Measurements from ENCODE around the gene ENDOV.

Gene ENDOV

DNA sequence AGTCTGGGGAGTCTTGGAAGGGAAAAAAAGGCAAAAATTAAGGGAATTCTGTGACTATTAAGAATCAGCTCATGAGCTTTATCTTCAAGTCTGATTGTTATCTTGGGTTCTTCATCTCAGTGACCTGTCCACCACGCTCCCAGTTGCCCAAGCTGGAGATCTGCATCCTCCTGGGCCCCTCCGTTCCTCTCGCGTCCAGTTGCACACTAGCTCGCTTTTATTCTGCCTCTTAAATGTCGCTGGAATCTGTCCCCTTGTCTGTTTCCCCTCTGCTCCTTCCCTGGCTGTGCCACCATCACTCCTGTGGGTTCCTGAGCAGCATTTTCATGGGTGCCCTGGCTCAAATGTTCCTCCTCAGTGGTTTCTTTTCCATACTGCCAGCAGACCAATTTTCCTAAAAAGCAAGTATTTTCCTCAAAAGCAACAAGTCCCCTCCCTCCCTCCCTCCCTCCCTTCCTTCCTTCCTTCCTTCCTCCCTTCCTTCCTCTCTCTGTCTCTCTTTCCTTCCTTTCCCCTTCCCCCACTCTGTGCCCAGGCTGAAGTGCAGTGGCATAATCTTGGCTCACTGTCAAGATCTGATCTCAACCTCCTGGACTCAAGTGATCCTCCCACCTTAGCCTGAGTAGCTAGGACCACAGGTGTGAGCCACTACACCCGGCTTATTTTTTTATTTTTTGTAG is 1.4 kb downstream of the ENDOV start:
- DNase-seq = no peak

DNA sequence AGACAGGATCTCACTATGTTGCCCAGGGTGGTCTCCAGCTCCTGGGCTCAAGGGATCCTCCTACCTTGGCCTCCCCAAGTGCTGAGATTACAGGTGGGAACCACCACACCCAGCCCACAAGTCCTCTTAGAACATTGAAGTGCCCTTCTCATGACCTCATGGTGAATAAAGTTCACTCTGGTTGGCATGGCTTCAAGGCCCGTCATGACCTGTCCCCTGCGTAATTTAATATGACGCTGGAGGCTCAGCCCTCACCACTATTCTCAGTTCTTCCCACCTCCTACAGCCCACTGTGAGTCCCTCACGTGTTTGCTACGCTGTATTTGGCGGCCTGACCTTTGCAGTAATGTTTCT is 1.9 kb downstream of the ENDOV start:
- DNase-seq = no peak

DNA sequence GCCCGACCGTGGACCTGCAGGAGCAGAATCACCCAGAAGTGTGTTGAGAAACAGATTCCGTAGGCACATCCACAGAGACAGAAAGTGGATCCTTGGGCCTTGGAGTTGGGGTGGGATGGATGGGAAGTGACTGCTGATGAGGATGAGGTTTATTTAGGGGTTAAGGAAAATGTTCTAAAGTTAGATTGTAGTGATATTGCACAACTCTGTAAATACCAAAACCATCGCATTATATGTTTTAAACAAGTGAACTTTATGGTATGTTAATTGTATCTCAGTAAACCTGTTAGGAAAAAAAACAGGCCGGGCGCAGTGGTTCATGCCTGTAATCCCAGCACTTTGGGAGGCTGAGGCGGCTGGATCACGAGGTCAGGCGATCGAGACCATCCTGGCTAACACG is 3.6 kb downstream of the ENDOV start:
- DNase-seq = no peak

DNA sequence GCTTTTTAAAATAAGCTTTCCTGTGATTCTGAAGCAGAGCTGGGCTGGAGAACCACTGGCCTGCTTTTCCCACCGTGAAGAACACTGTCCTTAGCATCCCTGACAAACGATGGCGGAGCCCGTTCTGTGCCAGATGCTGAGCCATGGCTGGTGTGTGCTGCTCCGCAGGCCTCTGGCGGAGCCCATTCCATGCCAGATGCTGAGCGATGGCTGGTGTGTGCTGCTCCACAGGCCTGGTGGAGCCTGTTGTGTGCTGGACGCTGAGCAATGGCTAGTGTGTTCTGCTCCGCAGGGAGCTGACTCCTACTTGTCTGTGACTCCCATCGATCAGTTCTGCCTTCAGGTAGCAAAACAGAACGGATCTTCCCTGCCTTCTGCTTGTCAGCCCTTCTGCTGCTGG is 4.3 kb downstream of the ENDOV start:
- no peak for DNase-seq

DNA sequence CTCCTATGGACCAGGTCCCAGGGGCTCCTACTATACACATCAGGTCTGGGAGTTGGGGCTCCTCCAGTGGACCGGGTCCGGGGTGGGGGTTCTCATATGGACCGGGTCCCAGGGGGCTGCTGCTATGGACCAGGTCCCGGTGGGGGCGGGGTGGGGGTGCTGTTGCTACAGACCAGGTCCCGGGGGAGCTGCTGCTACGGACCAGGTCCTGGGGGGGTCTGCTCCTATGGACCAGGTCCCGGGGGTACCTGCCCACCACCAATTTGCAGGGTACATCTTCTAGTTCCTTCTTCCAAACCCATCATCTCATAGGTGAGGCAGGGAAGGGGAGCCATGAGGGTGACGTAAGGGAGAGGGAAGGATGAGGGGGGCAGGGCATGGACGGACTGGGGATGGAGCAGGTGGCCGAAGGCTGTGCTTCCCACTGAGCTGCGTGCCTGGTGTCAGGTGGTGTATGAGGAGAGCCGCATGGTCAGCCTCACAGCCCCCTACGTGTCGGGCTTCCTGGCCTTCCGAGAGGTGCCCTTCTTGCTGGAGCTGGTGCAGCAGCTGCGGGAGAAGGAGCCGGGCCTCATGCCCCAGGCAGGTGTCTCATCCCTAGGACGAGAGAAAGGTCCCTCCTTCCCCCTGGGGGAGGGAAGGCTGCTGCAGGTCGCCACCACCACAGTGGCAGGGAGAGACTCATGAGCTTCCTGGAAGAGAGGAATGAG is 6.6 kb downstream of the ENDOV start:
- peak; percentile 27 for DNase-seq

DNA sequence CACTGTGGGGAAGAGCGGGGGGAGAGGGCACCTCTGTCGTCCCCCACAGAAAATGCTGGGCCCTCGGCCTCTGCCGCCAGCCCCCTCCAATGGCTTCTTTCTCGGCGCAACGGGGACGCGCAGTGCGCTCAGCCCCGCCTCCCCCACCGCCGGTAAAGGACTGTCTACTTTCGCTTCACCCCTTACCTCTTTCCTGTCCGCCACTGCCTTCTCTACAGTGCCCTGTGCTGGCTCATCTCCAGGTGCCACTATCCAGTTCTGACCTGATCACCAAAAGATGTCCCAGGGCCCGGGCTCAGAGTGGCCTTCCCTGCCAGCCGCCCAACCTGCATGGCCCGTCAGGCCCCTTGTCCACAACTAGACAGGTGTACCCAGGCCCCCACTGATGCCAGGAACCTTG is 7.3 kb downstream of the ENDOV start:
- DNase-seq = no peak

DNA sequence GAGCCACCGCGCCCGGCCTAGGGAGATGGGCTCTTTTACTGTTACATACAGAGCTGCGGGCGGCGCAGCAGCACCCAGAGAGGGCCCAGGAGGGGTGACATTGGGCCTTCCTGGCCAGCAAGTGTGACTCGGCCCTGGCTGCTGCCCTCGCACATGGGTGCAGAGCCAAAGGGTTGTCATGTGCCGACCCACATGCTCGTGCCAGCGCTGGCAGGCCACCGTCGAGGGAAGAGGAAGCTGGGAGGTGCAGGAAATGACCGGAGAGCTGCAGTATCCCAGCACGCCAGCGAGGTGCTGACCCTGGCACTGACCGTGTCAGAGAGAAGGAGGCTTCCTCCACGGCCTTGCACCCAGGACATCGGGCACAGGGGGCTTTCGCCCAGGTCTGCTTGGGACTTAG is 8.0 kb downstream of the ENDOV start:
- DNase-seq = no peak

DNA sequence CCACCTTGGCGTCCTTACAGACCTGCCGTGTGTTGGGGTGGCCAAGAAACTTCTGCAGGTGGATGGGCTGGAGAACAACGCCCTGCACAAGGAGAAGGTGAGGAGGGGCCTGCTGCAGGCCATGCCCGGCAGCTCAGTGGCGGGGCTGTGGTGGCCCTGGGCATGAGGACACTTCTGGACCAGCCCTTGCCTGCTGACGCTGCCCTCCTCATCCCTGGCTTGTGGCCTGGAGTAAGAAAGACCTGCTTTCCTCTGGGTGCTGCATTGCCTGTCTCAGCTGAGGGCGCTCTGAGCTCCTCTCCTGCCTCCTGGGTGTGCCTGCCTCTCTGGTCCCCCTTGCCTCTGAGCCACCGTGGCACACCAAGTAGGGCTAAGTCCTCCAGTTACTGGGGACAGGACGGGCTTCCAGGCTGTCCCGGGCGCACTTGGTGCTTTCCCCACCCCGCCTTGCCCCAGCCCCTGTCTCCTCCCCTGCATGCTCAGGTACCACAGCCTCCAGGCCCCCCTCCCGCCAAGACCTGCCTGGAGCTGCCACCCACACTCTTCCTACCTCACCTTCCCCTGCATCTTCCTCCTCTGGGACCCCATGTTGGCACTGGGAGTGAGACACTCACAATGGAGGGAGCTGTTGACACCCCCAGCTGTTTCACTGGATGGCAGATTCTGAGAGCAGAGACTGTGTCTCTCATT is 8.7 kb downstream of the ENDOV start:
- DNase-seq = no peak

DNA sequence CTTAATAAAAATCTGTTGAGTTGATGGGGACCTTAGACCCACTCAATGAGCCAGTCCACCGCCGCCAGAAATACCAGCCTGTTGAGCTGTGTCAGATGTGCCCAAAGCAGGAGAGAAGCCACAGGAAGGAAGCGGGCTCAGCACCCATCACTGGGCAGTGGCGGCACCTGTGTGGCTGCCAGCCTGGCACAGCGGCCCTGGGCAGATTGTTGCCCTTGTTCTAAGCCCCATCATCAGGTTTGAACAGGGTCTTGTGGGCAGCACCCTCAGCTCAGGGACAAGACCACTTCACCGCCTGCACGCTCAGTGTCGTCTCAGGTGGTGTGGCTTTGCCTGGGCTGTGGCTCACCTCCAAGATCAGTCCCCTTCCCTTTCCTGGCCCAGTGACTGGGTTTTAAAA is 9.3 kb downstream of the ENDOV start:
- no peak for DNase-seq

DNA sequence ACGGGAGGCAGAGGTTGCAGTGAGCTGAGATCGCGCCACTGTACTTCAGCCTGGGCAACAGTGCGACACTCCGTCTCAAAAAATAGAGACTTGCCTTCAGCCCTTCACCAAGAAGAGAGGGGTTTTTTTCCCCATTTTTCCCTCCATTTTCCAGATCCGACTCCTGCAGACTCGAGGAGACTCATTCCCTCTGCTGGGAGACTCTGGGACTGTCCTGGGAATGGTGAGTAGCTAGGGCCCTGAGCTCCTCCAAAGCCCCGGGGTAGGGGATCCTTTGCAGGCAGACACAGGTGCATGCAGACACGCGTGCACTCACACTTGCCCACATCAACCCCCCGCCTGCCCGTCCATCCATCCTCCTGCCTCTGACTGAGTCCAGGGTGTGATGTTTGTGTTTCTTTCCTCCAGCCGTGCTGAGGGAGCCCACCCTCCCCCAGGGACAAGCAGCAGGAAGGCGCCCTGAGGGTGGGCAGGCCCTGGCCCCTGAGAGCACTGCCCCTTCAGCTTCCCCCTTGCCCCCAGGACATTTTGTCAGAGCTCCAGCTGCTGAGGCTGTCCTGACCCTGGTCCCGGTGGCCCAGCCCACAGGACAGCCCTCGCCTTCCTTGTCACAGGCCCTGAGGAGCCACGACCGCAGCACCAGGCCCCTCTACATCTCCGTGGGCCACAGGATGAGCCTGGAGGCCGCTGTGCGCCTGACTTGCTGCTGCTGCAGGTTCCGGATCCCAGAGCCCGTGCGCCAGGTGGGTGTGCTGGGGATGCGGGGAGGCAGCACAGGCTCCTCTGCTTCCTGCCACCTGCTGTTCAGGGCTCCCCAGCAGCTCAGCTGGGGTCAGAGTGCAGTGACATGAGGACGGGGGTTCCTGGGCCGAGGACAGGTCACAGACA is 10.2 kb downstream of the ENDOV start:
- DNase-seq = peak; percentile 36

DNA sequence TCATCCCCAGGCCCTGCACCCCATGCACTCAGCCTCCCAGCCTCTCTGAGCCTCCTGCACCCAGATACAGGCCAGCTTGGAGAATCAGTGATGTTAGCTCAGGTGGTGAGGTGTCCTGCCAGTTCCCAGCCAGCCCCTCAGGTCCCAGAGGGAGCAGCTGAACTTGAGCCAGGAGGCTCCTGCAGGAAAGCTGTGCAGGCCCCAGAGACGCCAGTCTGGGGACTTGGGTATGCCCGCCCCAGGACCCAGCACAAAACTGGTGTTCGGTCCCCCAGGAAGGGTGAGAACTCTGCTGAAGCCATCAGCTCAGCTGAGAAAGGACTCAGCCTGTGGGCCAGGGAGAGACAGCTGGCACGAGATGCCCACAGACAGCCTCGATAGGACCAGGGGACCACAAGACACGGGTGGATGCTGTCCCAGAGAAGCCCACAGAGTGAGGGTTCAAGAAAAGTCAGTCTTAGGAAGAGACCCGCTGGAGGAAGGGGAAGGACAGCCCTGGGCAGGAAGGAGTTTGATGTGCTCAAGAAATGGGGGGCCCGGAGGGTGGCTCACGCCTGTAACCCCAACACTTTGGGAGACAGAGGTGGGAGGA is 11.0 kb downstream of the ENDOV start:
- no peak for DNase-seq

DNA sequence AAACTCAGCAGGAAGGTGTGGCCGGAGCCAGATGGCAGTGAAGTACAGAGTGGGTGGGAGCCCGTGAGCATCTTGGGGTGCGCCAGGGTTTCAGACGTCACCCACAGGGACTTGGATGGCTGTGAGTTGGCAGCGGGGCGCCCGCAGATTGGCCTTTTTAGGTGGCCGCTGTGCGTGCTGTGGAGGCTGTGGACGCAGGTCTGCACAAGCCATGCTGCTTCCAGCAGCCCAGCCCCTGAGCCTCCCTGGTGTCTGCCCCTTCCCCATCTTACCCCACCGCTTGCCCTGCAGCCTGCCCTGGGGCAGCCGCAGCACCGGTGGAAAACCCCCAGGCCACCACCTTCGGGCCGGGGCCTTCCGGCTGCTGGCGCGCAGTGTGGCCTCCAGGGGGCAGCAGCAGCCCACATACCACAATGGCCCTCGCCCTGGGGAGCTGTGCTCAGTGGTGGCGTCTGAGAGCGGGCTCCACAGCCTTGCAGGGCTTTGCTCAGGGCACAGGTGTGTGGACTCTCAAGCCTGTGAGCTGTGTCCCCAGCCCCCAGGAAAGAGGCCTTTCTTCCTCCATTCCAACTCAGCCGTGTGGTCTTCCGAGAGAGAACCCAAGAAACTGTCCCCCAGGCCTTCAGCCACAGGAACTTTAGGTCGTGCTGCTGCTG is 11.8 kb downstream of the ENDOV start:
- DNase-seq = peak; percentile 92

DNA sequence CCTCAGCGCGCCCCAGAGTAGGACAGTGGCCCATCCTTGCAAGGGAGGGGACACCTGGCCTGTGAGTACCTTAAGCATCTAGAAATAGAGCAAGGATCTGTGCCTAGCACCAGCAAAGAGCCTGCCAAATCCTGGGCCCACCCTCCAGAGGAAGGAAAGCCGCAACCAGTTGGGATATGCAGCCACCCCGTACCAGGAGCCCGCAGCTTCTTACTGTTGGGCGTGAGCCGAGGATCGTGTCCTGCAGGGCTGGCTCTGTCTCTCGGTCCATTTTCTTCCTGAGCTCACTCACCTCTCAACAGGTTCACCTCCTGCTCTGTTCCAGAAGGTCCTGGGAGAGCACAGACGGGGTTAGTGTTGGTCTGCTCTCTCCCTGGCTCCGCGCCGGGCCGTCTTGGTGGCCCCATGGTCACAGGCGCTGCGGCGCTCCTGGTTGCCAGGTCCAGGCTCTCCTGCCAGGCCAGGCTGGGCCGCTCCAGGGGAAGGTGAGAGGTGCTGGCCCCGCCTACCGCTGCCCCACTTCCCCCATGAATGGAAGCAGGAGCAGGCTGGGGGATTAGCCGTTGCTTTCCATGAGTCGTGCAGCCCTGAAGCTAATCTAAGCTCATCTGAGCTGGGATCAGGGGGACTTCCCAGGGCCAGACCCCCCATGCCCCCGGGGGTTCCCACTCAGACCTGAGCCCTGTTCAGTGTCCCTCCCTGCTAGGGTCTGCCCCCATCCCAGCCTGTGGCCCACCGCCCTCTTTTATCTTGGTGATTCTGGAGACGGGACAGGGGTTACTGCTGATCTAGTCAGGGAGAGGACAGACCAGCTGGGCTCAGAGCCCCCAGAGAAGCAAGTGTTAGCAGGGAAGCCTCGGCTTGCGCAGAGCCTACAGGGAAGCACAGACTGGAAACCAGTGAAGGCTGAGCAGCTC is 12.7 kb downstream of the ENDOV start:
- peak; percentile 96 for DNase-seq

DNA sequence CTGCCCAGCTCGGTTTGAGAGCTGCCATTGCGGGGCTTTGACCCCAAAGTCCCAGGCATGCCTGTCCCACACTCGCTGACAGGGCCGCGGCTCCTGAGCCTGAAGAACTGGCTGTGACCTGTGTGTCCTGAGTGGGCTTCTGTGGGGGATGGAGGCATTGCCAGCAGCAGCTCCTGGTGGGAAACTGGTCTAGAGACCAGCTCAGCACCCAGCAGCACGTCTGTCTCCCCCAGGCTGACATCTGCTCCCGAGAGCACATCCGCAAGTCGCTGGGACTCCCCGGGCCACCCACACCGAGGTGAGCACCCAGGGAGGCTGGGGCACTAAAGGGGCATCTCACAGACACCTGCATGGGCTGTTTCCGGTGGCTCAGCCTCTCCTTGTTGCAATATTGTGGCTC is 13.4 kb downstream of the ENDOV start:
- no peak for DNase-seq

DNA sequence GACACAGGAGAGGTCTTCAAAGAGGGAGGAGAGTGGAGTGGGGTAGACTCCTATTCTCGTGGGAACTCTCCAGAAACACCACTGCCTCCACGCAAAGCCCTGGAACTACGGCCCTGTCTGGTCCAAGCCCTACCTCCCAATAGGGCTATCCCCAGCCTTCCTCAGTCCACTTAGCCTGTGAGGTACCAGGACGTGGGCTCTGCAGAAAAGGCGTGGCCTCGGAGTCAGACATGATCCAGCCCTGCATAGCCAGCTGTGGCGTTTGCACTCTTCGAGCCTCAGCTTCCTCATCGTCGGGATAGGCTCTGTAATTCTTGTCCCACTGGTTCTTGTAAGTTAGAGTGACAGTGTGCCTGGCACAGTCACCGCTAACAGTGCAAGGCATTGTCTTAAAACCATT is 13.8 kb downstream of the ENDOV start:
- DNase-seq = peak; percentile 33

DNA sequence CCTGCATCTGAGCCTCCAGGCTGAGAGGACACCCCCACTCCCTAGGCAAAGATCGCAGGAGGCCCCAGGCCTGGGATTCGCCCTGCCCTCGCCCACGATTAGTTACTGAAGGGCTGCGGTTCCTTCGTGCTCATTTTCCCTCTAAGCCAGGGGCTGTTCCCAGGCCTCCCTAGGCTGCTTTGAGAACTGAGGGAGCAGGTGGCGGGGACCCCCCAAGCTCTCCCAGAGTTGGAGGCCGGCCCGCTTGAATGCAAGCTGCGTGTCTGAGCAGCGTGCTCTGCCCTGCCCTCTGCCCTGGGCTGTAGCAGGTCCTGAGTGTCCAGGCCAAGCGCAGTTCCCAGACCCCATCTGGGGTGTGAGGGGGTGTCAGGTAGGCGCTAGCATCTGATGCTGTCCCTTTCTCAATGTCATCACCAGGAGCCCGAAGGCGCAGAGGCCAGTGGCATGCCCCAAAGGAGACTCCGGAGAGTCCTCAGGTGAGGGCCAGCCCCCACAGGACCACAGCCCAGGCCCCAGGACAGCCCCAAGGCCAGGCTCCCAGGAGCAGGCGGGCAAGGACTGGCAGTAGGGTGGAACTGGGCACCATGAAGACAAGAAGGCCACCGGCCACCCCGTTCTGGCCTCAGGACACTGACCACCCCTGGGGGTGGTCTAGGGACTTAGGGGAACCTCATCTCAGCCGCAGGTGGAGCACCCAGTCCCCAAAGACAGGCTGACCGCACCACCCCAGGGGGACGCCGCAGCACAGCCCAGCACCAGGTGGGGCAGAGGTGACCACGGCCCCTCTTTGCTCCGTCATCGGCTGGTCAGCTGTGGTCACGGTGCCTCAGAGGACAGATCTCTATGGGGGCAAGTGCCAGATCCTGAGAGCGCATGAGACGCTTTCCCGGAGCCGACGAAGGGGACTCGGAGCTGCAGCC is 14.6 kb downstream of the ENDOV start:
- DNase-seq = no peak

DNA sequence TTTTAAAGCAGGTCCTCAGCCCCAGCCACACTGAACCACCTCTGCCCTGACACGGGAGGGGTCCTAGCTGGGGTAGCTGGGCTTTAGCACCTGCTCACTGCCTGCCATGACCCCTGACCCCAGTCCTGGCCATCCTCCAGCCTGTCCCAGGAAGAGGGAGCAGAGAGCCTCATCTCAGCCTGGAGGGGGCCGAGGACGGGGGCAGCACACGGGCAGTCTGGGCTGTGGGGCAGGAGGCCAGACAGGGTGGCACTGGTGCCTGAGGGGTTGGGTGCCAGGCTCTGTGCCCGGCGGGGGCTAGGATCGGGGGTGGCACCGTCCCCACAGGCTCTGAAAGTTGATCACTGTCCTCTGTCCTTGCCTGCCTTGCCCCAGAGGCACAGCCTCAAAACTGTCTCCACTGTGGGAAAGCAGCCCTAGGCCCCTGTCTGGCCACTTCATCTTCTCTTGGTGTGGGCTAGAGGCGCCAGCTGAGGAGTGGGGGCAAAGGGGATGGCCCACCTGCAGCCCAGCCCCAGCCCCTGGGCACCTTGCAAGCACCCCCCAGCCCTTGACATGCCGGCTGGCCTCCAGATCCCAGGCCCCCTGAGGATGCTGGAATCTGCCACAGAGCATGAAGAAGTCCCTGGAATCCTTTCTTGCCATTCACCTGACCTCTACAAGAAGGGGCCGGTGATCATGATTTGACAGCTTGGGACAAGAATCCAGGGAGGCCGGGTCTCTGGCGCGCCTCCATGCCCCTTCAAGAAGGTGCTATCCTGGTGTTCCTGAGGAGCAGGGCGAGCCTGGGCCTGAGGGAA is 15.7 kb downstream of the ENDOV start:
- DNase-seq = no peak

DNA sequence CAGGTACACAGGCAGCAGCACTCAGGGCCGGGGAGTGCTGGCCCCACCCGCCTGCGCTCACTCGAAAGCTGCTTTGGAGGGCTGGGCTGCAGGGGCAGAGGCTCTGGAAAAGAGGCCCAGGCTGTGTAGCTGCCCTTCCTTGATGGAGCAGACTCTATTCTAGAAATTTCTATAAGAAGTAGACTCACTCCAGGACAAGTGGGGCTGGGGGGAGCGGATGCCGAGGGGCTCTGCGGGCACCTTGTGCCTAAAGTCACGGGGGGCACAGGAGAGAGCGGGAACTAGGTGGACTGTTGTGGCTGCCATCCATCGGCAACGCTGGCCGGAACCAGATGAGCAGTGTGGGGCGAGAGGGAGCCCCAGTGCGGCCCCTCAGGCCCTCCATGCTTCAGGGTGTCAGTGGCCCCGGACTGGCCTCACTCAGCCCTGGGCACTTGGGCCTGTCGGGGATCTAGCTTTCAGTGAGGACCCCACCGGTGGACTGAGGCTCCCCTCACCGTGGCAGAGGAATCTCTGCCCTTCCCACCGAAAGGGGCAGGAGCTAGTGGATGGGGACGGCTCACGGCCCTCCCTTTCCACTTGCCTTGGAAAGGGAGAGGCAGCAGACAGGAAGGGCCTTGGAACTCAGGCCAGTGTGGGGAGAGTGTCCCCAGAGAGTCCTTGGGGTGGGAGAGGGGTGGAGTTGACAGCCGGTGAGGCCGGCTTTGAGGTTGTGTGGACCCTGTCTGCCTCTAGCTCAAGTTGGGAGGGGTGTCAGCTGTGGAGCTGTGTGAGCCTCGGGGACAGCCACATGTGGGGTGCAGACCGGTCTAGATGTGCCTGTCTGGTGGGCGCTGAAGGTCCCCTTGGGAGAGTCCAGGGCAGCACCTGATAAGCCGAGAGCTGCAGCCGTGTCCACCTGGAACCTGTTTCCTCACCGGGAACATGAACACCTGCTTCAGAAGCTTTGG is 16.6 kb downstream of the ENDOV start:
- DNase-seq = no peak
